Activated CD8-positive, alpha-beta T cell treated with anti-CD3 and anti-CD28 coated beads, Interleukin-2, amount 10 ng/mL, durations not matched to agents 7 days and 5 days (primary cell): ENCODE measurements around the gene SRSF12. TPM values are rescaled to one million over a fixed set of nuclear protein-coding genes. Genes with fewer than 3 reads are reported as not detected.

ENCODE experiments used
- ATAC-seq: fragments of 150-1000 bp; cut with Tn5 transposase; one replicate; pipeline ENCODE4 v1.10.0; 2021; ENCODE audit warnings: moderate library complexity
- CTCF ChIA-PET: fragments of 350-600 bp; sonication (Branson Sonifier 250); formaldehyde crosslinking; loops from one replicate; lab custom pipeline; 2021; ENCODE audit warnings: antibody characterized with exemption; lab: Charles Lee
- POLR2A ChIA-PET: fragments of 350-600 bp; sonication (Branson Sonifier 250); formaldehyde crosslinking; loops from one replicate; lab custom pipeline; 2021; ENCODE audit warnings: antibody characterized with exemption; lab: Charles Lee
- DNase-seq: peaks from one replicate; pipeline ENCODE4 v3.0.0-alpha.2; 2020
- H3K27ac Mint-ChIP-seq: one replicate; pipeline ENCODE4 v1.8.0; 2021; ENCODE audit warnings: mild to moderate bottlenecking, mixed read lengths
- H3K27me3 Mint-ChIP-seq: one replicate; pipeline ENCODE4 v1.8.0; 2021; ENCODE audit warnings: low read depth, mixed read lengths
- H3K36me3 Mint-ChIP-seq: one replicate; pipeline ENCODE4 v1.8.0; 2021; ENCODE audit warnings: low read depth, mixed read lengths
- H3K4me1 Mint-ChIP-seq: one replicate; pipeline ENCODE4 v1.8.0; 2021; ENCODE audit warnings: low read depth, mixed read lengths
- H3K4me3 Mint-ChIP-seq: one replicate; pipeline ENCODE4 v1.8.0; 2021; ENCODE audit warnings: mild to moderate bottlenecking, mixed read lengths
- H3K9me3 Mint-ChIP-seq: one replicate; pipeline ENCODE4 v1.8.0; 2022; ENCODE audit warnings: mixed read lengths; ENCODE audit not compliant: insufficient read depth
- total RNA-seq, 2 experiments: library from RNA; stranded (reverse); gene quantifications; one replicate each; pipeline ENCODE4 v1.2.3, GENCODE V29; 2021

SRSF12 gene
- total RNA-seq, 2 experiments from 2014 or later, result not detected

DNA sequence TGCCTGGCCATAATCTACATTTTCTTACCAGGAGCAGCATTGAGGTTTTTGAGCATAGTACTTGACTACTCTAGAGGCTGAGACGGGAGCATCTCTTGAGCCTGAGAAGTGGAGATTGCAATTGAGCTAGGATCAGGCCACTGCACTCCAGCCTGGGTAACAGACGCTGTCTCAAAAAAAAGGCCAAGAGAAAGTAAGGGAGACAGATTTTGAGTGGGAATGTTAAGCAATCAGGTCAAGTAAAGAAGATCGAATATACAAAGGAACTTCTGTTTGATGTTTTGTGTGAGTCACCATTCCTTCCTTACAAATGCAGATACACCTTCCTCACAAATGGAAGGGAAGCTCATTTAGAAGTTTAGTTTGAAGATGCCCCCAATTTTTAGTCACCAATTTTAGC is 32.9 kb downstream of the SRSF12 start:
- H3K9me3 Mint-ChIP-seq, result no peaks in the 10 kb centered on the region
- CTCF ChIA-PET, result interaction anchor here (1.1 to 3.8 kb wide), 3 partner anchors 32 to 102 kb away, joined by 3 to 21 read pairs (median 6); no protein-coding TSS in a partner anchor
- POLR2A ChIA-PET, result interaction anchor here (0.7 to 1.3 kb wide), 3 partner anchors 48 to 265 kb away, joined by 3 to 4 read pairs (median 3); partner anchors contain the start of gene PM20D2

DNA sequence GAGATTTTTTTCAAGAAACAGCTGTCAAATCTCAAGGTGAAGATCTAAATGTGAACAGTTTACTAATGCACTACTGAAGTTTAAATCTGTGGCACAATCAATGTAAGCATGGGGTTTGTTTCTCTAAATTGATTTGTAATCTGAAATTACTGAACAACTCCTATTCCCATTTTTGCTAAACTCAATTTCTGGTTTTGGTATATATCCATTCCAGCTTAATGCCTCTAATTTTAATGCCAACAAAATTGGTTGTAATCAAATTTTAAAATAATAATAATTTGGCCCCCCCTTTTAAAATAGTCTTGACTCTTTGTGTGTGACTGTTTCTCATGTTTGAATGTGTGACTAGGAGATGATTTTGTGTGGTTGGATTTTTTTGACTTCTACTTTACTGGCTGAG is 33.3 kb downstream of the SRSF12 start:
- ATAC-seq (no peak), DNase-seq (no peak)
- H3K27me3 Mint-ChIP-seq, result no peaks in the 10 kb centered on the region
- H3K9me3 Mint-ChIP-seq, result no peaks in the 10 kb centered on the region
- peak overlapping the region; percentile 28 for H3K27ac Mint-ChIP-seq
- ChIA-PET CTCF (interaction anchor here (0.9 to 3.8 kb wide), 3 partner anchors 54 to 102 kb away, joined by 4 to 21 read pairs (median 6); no protein-coding TSS in a partner anchor), POLR2A (interaction anchor here (0.7 to 1.3 kb wide), 2 partner anchors 48 to 62 kb away, joined by 3 to 4 read pairs; partner anchors contain the start of gene PM20D2)
- H3K36me3 Mint-ChIP-seq, result peaks cover 45% of the 10 kb centered on the region
- H3K4me3 Mint-ChIP-seq, result no peak overlapping the region
- H3K4me1 Mint-ChIP-seq, result peaks cover 22% of the 10 kb centered on the region

More for the DNA sequence above, 32.9 kb downstream of the SRSF12 start:
- H3K27me3 Mint-ChIP-seq, result no peaks in the 10 kb centered on the region
- peak overlapping the region; percentile 28 for H3K27ac Mint-ChIP-seq
- peaks cover 22% of the 10 kb centered on the region for H3K4me1 Mint-ChIP-seq
- no peak overlapping the region for H3K4me3 Mint-ChIP-seq
- DNase-seq, result no peak
- ATAC-seq, result no peak
- H3K36me3 Mint-ChIP-seq, result peaks cover 45% of the 10 kb centered on the region

DNA sequence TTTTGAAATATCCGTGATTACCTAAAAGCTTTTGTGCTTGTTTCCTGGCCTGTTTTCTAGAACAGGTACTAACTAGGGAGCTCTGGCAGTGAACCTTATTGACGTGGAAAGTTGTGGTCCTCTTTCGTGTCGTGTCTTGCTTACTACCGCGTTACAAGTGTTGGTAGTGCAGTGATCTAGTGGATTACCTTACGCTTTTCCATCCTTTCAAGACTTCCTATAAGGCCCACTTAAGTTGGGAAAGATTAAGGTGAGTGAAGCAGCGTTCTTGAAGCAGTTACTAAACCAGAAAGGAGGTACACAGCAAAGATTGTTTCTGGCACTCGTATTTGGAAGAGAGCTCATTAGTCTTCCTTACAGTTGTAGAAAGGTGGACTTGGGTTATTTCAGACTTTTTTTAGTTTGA is 35.4 kb downstream of the SRSF12 start:
- ChIA-PET POLR2A (interaction anchor here (0.6 to 7.5 kb wide), 8 partner anchors 11 to 269 kb away, joined by 3 to 115 read pairs (median 18); partner anchors contain the start of genes PM20D2, RNGTT, SRSF12 and UBE2J1), CTCF (interaction anchor here (0.8 to 3.8 kb wide), 4 partner anchors 9 to 290 kb away, joined by 3 to 21 read pairs (median 3); no protein-coding TSS in a partner anchor)
- Mint-ChIP-seq H3K27me3 (no peaks in the 10 kb centered on the region), H3K4me1 (peaks cover 29% of the 10 kb centered on the region), H3K4me3 (peak overlapping the region; percentile 83), H3K9me3 (no peaks in the 10 kb centered on the region), H3K36me3 (peaks cover 45% of the 10 kb centered on the region), H3K27ac (peak overlapping the region; percentile 87)
- DNase-seq (peak; percentile 36), ATAC-seq (no peak)

DNA sequence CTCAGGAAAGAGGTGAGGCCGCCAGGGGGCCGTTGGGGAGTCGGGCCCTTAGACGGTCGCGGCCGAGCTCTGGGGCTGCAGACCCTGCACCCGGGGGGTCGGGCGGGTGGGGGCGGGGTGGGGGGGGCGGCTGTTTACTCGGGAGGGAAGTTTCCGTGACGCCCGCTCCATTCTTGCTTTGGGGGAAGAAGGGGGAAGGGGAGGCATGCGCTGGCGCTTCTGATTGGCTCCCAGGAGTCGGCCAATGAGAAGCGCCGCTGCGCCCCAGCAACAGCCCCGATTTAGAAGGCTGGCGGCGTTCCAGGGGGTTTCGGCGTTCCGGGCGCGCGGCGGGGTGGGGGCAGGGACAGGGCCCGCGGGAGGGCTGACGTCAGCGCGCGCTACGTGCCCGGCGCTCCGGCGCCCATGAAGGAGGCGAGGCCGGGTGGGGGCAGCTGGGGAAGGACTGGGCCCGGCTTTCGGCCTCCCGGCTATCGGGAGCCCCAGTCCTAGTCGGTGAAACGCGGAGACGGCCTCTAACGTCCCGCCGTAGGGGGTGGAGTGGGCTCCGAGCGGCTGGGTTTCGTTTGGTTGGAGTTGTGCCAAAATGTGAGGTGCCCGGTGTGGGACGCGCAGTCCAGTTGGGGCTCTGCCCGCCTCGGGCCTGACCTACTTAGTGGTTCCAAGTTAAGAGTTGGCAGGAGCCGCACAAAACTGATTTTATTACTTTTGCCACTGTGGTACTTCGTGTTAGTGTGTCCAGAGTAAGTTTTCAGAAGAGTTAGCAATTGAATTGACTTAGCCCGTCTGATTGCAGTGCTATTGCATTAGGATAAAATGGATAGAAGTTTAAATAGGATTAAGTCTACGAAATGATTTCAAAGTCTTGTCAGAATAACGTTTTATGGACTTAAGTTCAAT is 36.2 kb downstream of the SRSF12 start:
- ATAC-seq (peak; percentile 50), DNase-seq (peak; percentile 98)
- peak overlapping the region; percentile 87 for H3K27ac Mint-ChIP-seq
- ChIA-PET CTCF (interaction anchor here (1.0 to 5.6 kb wide), 6 partner anchors 31 to 738 kb away, joined by 3 to 53 read pairs (median 6); no protein-coding TSS in a partner anchor), POLR2A (interaction anchor here (0.6 to 7.5 kb wide), 17 partner anchors 12 to 747 kb away, joined by 3 to 115 read pairs (median 6); partner anchors contain the start of genes LYRM2, PM20D2, RNGTT and SRSF12)
- peaks cover 43% of the 10 kb centered on the region for H3K36me3 Mint-ChIP-seq
- no peaks in the 10 kb centered on the region for H3K9me3 Mint-ChIP-seq
- peak overlapping the region; percentile 83 for H3K4me3 Mint-ChIP-seq
- no peaks in the 10 kb centered on the region for H3K27me3 Mint-ChIP-seq
- H3K4me1 Mint-ChIP-seq, result peaks cover 28% of the 10 kb centered on the region

DNA sequence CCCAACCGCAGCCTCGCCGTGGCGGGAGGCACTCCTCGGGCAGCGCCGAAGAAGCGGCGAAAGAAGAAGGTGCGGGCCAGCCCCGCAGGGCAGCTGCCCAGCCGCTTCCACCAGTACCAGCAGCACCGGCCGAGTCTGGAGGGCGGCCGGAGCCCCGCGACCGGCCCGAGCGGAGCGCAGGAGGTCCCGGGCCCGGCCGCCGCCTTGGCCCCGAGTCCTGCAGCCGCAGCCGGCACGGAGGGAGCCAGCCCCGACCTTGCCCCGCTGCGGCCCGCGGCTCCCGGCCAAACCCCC is 36.8 kb downstream of the SRSF12 start:
- CTCF ChIA-PET, result interaction anchor here (0.7 to 5.6 kb wide), 7 partner anchors 31 to 739 kb away, joined by 3 to 53 read pairs (median 5); no protein-coding TSS in a partner anchor
- peaks cover 25% of the 10 kb centered on the region for H3K4me1 Mint-ChIP-seq

DNA sequence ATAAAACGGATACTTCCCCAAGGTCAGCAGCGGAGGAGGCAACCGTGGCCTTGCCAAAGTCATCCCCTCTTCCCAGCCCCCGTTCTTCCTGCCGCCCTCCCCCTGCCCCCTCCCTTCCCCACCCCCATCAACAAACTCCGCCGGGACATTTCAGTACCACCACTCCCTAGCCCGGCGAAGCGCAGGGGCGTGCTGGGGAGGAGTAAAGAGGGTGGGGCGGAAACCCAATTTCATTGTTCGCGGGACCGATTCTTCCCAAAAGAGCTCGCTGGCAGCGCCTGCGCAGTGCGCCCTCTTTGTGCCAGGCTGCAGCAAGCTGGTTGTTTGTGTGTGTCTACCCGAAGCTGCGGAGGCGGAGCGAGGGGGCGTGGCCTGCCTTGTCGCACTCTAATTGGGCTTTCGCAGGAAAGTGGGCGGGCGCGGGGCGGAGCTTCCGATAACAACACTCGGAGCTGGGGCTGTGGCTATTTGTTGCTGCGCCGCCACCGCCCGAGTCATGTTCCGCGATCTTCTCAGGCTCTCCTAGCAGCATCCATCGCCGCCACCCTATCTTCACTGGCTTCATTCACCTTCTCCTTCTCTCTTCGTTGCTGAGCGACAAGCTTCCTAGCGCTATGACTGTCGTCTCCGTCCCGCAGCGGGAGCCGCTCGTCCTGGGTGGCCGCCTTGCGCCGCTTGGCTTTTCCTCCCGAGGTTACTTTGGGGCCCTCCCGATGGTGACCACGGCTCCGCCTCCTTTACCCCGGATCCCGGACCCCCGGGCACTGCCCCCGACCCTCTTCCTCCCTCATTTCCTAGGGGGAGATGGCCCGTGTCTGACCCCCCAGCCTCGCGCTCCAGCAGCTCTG is 37.4 kb downstream of the SRSF12 start, which contains the start of gene PNRC1:
PNRC1 (plus strand) TSS at position 471 of the 848 bp plus-strand sequence; CDS start at position 615, 144 bp downstream.
- peak within 1 kb of the TSS; percentile 93 for H3K4me3 Mint-ChIP-seq

More for the DNA sequence above, 36.8 kb downstream of the SRSF12 start:
- Mint-ChIP-seq H3K27ac (peak overlapping the region; percentile 99), H3K4me3 (peak overlapping the region; percentile 93), H3K9me3 (no peaks in the 10 kb centered on the region), H3K36me3 (peaks cover 39% of the 10 kb centered on the region), H3K27me3 (no peaks in the 10 kb centered on the region)
- peak; percentile 22 for ATAC-seq
- POLR2A ChIA-PET, result interaction anchor here (0.6 to 7.5 kb wide), 29 partner anchors 9 to 748 kb away, joined by 3 to 115 read pairs (median 4); partner anchors contain the start of genes LYRM2, PM20D2, RNGTT and SRSF12
- DNase-seq, result no peak

DNA sequence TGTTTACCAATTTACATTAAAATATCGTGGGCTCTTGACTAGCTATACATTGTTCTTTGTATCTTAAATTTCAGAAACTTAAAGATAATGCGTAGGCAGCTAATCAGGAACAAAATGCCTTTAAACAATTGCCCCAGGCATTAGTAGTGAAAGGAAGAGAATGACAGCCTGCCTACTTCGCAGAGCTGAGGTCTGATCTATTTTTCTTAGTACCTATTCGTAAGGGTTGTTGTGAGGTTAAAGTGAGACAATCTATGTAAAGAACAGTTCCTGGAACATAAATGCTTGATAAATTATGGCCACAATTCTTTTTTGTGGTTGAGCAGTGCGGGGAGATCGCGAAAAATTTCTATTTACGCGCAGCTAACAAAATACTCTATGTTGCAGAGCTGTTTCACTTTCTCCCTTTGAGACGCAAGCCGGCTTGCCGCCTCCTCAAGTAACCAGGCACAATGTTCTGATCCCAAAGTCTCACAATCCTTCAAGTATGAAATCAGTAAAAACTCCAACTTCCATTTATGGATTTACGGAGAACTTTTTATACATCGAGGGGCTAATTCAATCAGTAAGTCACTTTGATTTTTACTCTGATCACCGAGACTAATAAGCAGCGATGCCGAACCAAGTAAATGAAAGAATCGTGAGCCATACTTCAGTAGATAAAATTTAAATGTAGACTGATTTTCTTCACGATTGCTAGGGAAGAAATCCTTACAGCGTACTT is 38.2 kb downstream of the SRSF12 start:
- H3K4me3 Mint-ChIP-seq, result peak overlapping the region; percentile 93
- ATAC-seq, result peak; percentile 33
- peaks cover 28% of the 10 kb centered on the region for H3K36me3 Mint-ChIP-seq
- H3K27me3 Mint-ChIP-seq, result no peaks in the 10 kb centered on the region
- peak overlapping the region; percentile 99 for H3K27ac Mint-ChIP-seq
- peaks cover 20% of the 10 kb centered on the region for H3K4me1 Mint-ChIP-seq
- ChIA-PET POLR2A (interaction anchor here (0.5 to 7.5 kb wide), 29 partner anchors 10 to 1507 kb away, joined by 3 to 115 read pairs (median 5); partner anchors contain the start of genes LYRM2, MAP3K7, PM20D2 and RNGTT), CTCF (interaction anchor here (0.6 to 5.6 kb wide), 13 partner anchors 9 to 740 kb away, joined by 3 to 53 read pairs (median 4); partner anchors contain the start of gene SRSF12)
- H3K9me3 Mint-ChIP-seq, result no peaks in the 10 kb centered on the region
- peak; percentile 87 for DNase-seq

More for the DNA sequence above, 37.4 kb downstream of the SRSF12 start, which contains the start of gene PNRC1:
- ChIA-PET CTCF (interaction anchor here (0.6 to 5.6 kb wide), 10 partner anchors 30 to 740 kb away, joined by 3 to 53 read pairs (median 5); partner anchors contain the start of gene SRSF12), POLR2A (interaction anchor here (0.6 to 7.5 kb wide), 41 partner anchors 10 to 1927 kb away, joined by 3 to 115 read pairs (median 4); partner anchors contain the start of genes LYRM2, MAP3K7, PM20D2 and RNGTT)
- DNase-seq (peak; percentile 100), ATAC-seq (peak; percentile 76)
- H3K4me1 Mint-ChIP-seq, result peaks cover 25% of the 10 kb centered on the region
- H3K36me3 Mint-ChIP-seq, result peaks cover 36% of the 10 kb centered on the region
- H3K27me3 Mint-ChIP-seq, result no peaks in the 10 kb centered on the region
- H3K27ac Mint-ChIP-seq, result peak within 1 kb of the TSS; percentile 99
- H3K9me3 Mint-ChIP-seq, result no peaks in the 10 kb centered on the region

DNA sequence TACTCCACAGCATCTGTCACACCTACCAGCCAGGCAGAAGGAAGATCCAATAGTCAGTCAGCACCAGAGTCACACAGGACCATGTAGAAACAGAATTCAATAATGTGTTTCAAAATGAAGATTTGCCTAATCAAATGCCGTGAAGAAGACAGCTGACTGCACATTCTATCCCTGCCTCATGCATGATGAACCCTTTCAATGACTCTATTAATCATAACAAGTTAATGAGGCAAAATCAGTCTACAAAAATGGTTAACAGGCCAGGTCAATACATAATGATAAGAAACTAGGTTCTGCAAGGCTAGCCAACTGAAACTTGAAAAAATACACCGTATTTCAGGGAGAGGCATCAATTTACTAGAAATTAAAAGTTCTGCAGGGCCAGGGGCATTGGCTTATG is 44.0 kb downstream of the SRSF12 start:
- H3K27ac Mint-ChIP-seq, result no peak overlapping the region
- H3K4me3 Mint-ChIP-seq, result no peak overlapping the region
- peaks cover 6% of the 10 kb centered on the region for H3K4me1 Mint-ChIP-seq
- no peaks in the 10 kb centered on the region for H3K27me3 Mint-ChIP-seq
- H3K9me3 Mint-ChIP-seq, result no peaks in the 10 kb centered on the region
- POLR2A ChIA-PET, result no interaction called here
- ATAC-seq (no peak), DNase-seq (no peak)
- CTCF ChIA-PET, result interaction anchor here (1.0 to 1.7 kb wide), 2 partner anchors 12 to 91 kb away, joined by 3 to 6 read pairs; no protein-coding TSS in a partner anchor
- no peaks in the 10 kb centered on the region for H3K36me3 Mint-ChIP-seq

DNA sequence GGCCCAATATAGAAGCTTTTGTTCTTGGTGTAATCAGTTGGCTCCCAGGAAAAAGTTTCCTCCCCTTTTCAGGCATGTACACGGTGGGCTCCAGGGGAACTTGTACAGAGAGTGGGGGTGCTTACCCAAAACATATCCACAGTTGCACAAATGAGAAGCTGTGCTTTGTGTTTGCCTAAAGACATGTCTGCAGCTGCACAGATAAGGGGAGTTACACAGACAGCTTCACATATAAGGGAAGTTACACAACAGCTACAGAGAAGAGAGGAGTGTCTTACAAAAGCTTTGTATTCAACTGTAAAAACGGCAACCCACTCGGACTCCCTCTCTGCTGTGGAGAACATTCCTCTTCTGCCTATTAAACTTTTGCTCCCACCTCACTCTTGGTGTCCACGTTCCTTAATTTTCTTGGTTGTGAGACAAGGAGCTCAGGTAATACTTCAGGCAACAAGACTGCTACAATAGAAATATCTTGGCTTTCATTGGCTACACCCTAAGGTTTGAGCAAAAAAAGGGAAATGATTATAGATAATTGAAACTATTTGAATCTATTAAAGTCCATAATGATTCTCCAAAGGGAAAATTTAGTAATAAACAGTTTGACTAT is 44.8 kb downstream of the SRSF12 start:
- Mint-ChIP-seq H3K27me3 (no peaks in the 10 kb centered on the region), H3K9me3 (no peaks in the 10 kb centered on the region), H3K4me3 (no peak overlapping the region), H3K36me3 (no peaks in the 10 kb centered on the region), H3K4me1 (no peaks in the 10 kb centered on the region), H3K27ac (no peak overlapping the region)
- no peak for DNase-seq
- CTCF ChIA-PET, result interaction anchor here (1.7 kb wide), 1 partner anchor 90 kb away, joined by 6 read pairs; no protein-coding TSS in a partner anchor
- POLR2A ChIA-PET, result interaction anchor here (1.0 kb wide), 1 partner anchor 91 kb away, joined by 3 read pairs; no protein-coding TSS in a partner anchor
- no peak for ATAC-seq
